HL-60/S4 (cell line): ENCODE data around the gene ADTRP.
"Not testable (repeated sequence)": the region's sequence is repeated elsewhere in the genome, so short reads cannot be mapped to it uniquely, and the experiment has no call there.

Source experiments
- in situ Hi-C: fragments of 300-500 bp; cut with MboI; formaldehyde crosslinking; loops from 2 replicates; pipeline ENCODE4 v1.14.3; 2022; ENCODE audit warnings: low sequenced_read_pairs

ADTRP gene

DNA sequence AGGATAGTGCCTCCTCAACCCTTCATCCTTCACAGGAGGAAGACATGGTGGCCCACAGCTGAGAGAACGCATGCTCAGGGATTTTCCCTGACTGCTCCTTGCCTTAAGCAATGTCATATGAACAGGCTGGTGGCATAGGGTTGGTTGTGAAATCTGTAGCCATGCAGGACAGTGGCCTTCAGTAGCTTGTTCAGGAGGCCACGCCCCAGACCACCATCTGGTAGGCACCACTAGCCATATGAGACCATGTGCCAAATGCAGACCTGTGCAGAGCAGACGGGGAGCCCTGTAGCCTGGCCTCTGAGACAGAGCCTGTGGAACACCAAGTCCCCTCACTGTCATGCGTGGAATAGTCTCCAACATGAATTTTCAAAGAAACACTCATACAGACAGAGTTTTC lies 76.5 kb downstream of the ADTRP start:
- in situ Hi-C loops, result no loop called here

DNA sequence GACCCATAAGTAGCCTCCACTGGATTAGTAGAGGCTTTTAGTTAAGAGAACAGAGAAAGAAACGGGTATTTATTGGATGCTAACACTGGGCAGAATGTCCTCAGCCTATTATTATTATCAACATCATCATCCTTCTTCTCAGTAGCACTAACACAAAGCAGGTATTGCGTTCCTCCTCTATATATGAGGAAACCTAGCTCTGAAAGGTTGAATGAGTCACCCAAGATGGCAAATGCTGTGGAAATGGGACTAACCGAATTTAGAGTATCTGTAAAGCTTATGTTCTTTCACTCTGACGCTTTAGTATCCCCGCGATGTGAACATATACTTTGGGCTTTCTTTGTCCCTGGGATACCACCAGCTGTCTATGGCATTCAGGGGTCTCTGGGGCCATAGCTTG lies 77.0 kb downstream of the ADTRP start:
- in situ Hi-C loops, result no loop called here

DNA sequence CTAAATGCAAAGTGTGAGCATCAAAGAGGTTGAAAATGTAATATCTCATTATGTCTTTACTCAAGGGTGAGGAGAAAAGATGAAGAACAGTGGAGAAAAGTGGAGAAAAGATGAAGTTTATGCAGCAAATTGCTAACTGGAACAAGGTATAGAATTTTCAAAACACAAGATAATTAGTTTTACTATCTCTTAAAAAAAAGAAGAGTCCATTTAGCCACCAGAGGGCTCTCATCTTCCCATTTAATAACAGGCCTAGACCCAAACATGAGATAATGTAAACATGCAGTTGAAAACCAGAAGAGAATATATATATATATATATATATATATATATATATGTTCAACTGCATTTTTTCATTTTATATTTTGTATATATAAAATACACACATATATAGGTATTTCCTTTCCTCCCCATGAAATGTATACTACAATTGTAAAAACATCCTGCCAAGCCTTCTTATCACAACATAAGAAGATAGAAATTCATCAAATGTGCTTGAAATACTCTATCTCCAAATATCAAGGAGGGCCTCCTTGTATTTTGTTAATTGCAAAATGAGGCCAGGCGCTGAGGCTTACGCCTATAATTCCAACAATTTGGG lies 78.4 kb downstream of the ADTRP start:
- in situ Hi-C loops, result no loop called here

DNA sequence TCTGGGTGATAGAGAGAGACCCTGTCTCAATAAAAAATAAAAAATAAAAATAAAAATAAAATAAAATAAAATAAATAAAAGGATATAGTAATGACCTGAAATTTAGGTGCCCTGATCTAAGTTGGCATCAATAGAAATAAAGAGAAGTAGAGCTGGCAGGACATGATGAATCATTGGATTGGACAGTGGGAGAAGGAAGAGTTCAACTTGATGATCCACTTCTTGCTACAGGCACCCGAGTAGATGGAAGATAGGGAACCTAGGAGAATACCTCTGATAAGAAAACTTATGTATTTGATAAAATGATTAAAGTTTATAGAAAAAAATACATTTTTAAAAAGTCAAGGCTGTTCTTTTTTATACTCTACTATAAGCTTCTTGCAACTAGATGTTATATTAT lies 79.0 kb downstream of the ADTRP start:
- in situ Hi-C loops, result no loop called here

DNA sequence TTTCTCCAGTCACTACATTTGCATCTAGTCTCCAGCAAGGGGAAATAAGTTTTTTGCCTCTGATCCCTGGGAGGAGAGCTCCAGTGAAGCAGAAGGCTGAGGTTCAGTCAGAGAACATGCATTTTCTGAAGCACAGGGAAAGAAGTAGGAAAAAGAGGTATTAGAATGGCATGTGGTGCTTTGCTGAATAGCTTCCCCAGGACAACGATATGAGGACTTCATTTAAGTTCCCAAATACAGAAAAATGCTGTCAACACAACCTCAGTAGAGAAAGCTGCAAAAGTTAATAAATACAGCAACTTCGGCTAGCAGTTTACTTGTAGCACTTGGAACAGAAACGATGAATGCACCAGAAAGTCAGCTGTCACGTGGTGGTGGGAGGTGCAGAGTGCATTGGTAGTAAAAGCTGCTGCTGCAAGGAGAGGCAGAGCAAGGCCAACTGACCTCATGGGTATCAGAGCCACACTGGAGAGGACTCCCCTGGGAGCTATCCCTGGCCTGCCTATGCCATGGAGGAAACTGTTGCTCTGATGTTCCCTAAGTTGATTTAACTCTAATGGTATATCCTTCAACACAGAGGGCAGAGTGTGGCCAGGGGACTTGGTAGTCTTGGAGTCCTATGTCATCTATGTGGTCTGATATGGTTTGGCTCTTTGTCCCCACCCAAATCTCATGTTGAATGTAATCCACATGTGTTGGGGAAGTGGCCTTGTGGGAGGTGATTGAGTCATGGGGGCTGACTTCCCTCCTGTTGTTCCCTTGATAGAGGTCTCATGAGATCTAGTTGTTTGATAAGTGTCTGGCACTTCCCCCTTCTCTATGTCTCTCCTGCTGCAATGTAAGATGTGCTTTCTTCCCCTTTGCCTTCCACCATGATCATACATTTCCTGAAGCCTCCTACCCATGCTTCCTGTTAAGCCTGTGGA lies 85.9 kb downstream of the ADTRP start:
- in situ Hi-C loops, result no loop called here

DNA sequence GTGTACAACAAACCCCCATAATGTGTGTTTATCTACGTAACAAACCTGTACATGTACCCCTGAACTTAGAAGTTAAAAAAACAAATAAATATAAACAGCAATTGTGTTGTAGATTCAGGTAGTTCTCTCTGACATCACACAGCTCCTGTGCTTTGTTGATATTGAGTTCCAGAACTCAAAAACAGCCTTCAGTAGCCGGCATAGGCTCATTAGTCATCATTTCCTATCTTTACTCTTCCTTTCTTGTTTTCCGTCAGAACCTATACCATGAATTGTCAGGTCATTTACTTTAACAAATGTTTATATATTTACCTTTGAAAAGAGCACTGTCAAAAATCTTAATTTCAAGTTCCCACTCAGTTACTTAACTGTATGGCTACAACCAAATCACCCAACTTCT lies 88.8 kb downstream of the ADTRP start:
- in situ Hi-C loops, result no loop called here

DNA sequence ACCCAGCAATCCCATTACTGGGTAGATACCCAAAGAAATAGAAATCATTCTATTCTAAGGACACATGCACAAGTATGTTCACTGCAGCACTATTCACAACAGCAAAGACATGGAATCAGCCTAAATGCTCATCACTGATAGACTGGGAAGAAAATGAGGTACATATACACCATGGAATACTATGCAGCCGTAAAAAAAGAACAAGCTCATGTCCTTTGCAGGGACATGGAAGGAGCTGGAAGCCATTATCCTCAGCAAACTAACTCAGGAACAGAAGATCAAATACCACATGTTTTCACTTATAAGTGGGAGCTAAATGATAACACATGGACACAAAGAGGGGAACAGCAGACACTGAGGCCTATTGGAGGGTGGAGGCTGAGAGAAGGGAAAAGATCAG lies 89.2 kb downstream of the ADTRP start:
- in situ Hi-C loops, result not testable (repeated sequence)

DNA sequence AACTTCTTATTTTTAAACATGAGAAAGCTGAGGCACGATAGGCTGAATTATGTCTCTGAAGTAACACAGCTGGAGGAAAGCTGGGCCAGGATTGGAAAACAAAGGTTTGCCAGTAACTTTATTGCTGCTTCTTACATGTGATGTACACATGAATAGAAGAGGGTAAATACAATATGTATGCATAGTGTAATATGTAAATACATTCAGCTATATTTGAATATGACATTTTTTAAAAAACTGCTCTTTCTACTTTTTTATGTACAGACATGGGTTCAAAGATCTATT lies 90.2 kb downstream of the ADTRP start:
- in situ Hi-C loops, result no loop called here

DNA sequence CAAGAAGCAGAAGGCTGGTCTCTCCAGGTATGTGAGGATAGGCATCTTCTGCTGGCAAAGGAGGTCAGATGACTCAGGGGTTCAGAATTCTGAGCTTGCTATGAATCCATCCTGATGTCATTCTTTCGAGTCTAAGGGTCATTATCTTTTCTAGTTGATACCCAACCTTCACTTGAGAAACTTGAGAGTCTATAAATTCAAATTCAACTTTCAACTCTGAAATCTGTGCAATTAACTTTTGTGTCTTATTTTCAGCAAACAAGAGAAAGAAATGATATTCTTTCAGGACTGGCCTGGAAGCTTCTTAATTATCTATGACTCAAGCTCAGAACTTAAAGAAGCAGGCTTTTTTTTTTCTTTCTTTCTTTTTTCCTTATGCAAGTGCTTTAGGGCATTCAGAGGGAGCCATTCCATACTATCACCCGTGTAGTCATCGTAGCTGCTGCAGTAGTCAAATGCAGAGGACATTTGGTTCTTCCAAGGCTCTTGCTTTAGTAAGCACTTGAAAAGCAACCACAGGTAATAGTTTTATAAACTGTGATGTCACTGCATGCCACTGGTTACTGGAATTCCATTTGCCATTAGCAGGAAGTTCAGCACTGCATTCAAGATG lies 93.0 kb downstream of the ADTRP start:
- in situ Hi-C loops, result no loop called here

DNA sequence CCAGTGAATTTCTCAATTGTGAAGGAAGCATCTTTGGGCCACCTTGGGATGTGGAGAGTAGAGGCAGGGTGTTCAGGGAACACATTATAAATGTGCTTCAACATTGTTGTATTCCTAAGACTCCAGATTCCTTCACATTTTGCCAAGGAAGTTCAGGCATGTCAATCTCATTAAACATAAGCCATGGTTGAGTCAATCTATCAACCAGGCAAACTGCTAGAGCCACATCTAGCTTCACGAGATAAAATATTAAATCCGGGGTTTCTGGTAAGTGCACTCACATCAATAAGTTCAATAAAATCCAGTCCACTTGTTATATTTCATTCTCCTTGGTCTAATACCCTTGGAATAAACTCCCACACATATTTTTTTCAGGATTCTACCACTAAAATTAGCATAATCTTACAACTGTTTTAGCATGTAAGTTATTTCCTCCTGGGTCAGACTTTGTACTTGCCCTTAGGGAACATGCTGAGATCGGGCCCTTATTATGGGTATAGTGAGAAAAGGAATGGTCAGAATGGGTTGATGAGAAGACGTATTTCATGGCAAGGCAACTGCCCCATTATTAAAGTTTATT lies 93.6 kb downstream of the ADTRP start:
- in situ Hi-C loops, result no loop called here

DNA sequence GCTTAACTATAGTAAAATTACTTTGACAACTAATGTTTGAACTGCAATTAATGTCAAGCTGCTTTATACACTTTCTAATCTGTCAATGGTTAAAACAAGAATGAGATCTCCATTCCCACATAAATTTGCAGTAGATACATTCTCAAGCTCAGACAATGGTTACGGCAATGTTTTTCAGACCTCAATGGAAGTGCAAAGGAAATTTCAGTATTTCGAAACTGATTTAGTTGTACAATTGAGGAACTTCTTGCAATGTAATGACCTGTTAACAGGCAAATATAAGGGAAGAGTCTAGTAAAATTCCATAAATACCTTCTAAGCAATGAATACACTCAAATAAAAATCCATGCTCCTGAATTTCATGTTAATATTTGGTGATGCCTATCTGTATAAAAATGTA lies 94.7 kb downstream of the ADTRP start:
- in situ Hi-C loops, result no loop called here

DNA sequence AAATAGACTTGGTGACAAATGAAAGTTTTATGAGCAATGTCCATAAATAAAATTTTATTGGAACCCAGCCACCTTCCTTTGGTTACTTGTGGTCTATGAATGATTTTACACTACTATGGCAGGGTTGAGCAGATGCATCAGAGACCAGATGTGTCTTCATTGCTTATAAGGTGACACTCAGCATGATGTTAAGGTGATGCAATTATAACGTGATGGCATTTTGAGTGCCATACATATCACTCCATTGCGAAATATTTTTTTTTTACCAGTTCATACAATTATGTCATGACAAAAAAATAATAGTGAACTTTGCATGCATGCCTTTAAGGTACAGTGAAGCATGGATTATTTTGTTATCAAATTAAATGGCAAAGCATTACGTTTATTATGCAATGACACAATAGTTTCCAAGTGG lies 96.0 kb downstream of the ADTRP start:
- in situ Hi-C loops, result no loop called here

DNA sequence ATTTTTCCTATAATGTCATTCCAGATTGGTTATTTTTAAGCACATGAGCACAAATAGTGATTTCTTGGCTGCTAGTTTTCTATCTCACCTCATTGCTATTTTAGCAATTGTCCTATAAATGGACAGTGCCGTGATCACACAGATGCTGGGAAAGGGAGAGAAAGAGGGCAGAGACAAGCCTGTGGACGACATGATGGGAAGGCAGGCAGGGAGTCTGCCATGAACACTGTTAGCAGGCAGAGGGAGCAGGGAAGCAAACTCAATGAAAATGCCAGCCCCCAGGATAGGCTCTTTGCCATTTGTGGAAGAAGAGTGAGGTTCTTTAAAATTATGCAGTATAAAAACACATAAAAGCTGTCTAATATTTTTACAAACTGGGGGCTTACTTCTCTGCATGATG lies 96.8 kb downstream of the ADTRP start:
- in situ Hi-C loops, result no loop called here

DNA sequence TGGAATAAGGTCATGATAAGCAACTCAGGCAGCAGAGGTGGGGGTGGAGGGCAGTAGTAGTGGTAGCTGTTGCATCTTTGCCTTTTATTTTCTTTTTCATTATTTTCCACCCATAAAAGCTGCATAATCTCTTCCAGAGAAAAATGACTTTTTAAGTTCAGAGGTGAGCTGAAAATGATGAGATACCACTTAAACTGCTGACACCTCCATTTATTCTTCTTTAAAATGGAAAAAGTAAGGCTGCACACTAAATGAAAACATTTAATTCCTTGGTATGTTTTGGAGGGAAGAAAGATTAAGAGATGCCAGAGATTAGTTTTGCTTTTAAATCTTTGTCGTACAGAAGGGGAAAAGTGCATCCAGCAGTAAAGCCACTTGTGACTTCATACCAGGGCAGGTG lies 97.2 kb downstream of the ADTRP start:
- in situ Hi-C loops, result no loop called here

DNA sequence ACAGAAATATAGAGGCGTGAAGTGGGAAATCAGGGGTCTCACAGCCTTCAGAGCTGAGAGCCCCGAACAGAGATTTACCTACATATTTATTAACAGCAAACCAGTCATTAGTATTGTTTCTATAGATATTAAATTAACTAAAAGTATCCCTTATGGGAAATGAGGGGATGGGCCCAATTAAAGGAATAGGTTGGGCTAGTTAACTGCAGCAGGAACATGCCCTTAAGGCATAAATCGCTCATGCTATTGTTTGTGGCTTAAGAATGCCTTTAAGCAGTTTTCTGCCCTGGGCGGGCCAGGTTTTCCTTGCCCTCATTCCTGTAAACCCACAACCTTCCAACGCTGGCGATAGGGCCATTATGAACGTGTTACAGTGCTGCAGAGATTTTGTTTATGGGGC lies 98.1 kb downstream of the ADTRP start:
- in situ Hi-C loops, result not testable (repeated sequence)

DNA sequence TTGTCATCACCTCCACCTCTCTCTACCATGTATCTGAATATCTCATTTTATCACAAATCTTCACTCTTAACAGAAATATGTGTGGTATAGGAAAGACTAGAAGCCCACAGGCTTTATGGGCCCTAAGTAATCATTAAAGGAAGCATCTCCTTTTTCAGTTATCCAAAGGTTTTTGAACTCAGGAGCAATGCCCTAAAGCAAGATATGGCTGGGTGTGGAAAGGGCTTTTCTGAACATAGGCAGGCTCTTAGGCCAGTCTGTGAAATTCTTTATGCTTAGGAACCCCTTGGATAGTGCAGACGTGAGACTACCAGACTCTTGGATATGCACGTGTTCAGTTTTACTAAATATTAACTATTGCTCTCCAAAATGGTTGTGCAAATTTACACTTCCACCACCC lies 99.5 kb downstream of the ADTRP start:
- in situ Hi-C loops, result no loop called here

DNA sequence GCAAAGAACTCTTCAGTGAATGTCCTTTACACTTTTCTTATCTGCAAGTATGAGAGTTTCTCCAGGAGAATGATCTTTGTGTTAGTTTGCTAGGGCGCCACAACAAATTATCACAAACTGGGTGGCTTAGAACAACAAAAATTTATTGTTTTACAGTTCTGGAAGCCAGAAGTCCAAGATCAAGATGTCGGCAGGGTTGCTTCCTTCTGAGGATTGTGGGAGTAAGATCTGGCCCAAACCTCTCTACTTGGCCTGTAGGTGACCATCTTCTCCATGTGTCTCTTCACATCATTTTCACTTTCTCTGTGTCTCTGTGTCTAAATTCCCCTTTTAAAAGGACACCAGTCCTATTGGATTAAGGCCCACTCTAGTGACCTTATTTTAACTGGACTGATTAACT lies 103.0 kb downstream of the ADTRP start:
- in situ Hi-C loops, result no loop called here

DNA sequence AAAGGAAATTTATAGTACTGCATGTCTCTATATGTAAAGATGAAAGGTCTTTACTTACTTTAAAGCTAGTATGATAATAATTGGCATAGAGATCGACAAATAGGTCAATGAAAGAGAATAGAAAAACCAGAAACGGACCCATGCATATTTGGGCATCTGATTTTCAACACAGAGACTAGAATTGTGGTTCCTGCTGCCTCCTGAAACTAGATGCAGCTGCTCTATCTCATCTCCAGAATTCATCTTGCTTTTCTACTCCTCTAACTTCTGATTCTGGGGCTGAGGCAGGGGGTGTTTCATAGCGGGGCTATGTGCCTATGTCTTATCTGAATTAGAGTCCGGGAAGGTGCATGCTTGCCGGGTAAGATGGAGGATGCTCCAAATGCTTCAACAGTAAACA lies 105.9 kb downstream of the ADTRP start:
- in situ Hi-C loops, result loop anchor here (25.0 kb wide), 1 partner anchor 915 kb away; no protein-coding TSS in a partner anchor

DNA sequence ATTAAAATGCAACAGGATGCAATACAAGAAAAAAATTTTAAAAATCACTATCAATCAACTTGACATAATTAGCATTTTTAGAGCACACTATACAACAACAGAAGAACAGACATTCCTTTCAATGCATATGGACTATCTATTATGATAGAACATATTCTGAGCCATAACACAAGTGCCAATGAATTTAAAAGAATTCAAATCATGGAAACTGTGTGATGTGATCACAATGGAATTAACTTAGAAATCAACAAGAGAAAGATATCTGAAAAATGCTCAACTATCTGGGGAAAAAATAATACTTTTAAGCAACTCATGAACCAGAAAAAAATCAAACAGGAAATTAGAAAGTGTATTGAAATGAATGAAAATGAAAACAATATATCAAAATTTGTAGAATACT lies 106.3 kb downstream of the ADTRP start:
- in situ Hi-C loops, result loop anchor here (25.0 kb wide), 1 partner anchor 915 kb away; no protein-coding TSS in a partner anchor

DNA sequence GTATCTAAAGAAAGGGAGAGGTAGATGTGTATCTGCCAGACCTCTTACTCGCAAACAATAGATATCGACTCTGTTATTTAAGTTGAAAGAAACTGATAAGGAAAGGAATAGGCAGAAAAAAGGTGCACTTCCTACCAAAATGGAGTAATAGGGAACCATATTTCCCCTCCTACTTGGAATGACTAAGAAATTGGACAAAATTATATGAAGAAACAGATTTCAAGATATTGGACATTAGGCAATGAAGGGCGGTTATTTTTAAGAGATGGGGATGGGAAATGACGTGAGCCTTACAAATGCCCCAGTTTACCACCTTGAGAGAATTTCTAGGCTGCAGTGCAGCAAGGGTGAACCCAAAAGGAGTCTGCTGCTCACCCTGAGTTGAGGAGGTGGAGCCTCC lies 108.9 kb downstream of the ADTRP start:
- in situ Hi-C loops, result loop anchor here (25.0 kb wide), 1 partner anchor 918 kb away; no protein-coding TSS in a partner anchor

DNA sequence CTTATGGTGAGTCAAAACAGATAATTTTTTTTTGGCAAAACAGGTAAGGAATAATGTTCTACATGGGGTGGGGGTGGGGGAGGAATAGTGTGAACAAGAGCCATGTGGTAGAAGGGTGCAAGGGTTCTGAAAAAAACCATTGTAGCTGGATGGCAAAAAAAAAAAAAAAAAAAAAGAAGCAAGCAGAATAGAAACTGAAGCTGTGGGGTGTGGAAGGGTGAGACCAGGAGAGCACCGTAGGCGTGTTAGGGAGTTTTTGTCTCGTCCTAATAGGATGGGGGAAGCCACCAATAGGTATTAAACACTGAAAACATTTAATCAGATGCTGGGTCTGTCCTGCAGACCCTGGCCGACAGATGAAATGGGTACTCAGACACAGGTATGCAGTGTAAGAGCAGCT lies 110.1 kb downstream of the ADTRP start:
- in situ Hi-C loops, result loop anchor here (25.0 kb wide), 1 partner anchor 919 kb away; no protein-coding TSS in a partner anchor

DNA sequence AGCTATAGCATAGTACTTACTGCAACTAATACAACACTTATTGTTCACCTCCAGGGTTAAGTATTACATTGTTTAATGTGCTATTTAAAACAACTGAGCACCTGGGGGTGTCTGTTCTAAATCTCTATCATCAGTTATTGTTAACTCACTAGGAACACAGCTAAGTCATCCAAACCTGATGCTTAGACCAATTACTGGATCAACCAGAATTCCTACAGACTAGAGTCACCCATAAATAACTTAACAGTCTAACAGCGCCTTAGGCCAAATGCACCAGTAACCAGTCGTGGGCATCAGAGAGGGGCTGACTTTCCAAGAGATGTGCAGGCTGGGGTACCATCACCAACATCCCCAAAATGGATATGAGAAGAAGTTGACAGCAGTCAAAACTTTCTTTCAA lies 110.7 kb downstream of the ADTRP start:
- in situ Hi-C loops, result loop anchor here (25.0 kb wide), 1 partner anchor 919 kb away; no protein-coding TSS in a partner anchor
